T-helper 2 cell (primary cell): ENCODE results near the gene KRTAP4-7.
"Not testable (repeated sequence)": the region's sequence is repeated elsewhere in the genome, so short reads cannot be mapped to it uniquely, and the experiment has no call there.

Source experiments
- DNase-seq, 5 experiments: peaks; one replicate each; pipeline versions ENCODE4 v3.0.0 to v3.0.0-alpha.2; 2012 to 2022

Gene KRTAP4-7

GRCh38 chr17:41116297-41116696, 32.3 kb downstream of the KRTAP4-7 start:
- DNase-seq: no peak

- not testable (repeated sequence) for DNase-seq
Observed at GRCh38 chr17:41117846-41118386, 34.0 kb downstream of the KRTAP4-7 start, which contains the start of gene KRTAP4-11. KRTAP4-11 (minus strand) TSS chr17:41118373; CDS start chr17:41118315, 58 bp downstream.

- DNase-seq: no peak
Observed at GRCh38 chr17:41118721-41119120, 34.8 kb downstream of the KRTAP4-7 start.

GRCh38 chr17:41119696-41120690, 36.0 kb downstream of the KRTAP4-7 start:
- peak in 1 of 5 experiments; percentile 27 for DNase-seq

- DNase-seq: no peak
Observed at GRCh38 chr17:41121742-41122141, 37.8 kb downstream of the KRTAP4-7 start.

- DNase-seq: peak in 1 of 5 experiments; percentile 3
Observed at GRCh38 chr17:41123292-41123990, 39.5 kb downstream of the KRTAP4-7 start.

- DNase-seq: not testable (repeated sequence)
Observed at GRCh38 chr17:41123991-41124371, 40.0 kb downstream of the KRTAP4-7 start, which contains the start of gene KRTAP4-12. KRTAP4-12 (minus strand) TSS chr17:41124182; CDS start chr17:41124122, 60 bp downstream.

GRCh38 chr17:41125064-41125463, 41.1 kb downstream of the KRTAP4-7 start:
- no peak for DNase-seq

- DNase-seq: no peak
Observed at GRCh38 chr17:41126412-41126811, 42.5 kb downstream of the KRTAP4-7 start.

- DNase-seq: no peak
Observed at GRCh38 chr17:41127371-41127770, 43.4 kb downstream of the KRTAP4-7 start.

GRCh38 chr17:41131979-41132378, 48.0 kb downstream of the KRTAP4-7 start:
- no peak for DNase-seq

GRCh38 chr17:41133880-41134735, 50.2 kb downstream of the KRTAP4-7 start:
- DNase-seq: no peak
